Gastroesophageal sphincter (tissue), 2 donors: ENCODE measurements around the gene NKAIN2.

Experiments used
- POLR2A ChIP-seq, 2 donors: fragments of 450-650 bp; IDR thresholded peaks; one replicate each; pipeline ENCODE4 v1.6.1; 2017; ENCODE audit warnings: antibody characterized with exemption in 2 of 2, mild to moderate bottlenecking in 2 of 2, moderate library complexity in 1 of 2
- POLR2AphosphoS5 ChIP-seq: sonication (generic); formaldehyde crosslinking; IDR thresholded peaks from one replicate; pipeline ENCODE4 v1.6.1; 2017; ENCODE audit warnings: antibody characterized with exemption

DNA sequence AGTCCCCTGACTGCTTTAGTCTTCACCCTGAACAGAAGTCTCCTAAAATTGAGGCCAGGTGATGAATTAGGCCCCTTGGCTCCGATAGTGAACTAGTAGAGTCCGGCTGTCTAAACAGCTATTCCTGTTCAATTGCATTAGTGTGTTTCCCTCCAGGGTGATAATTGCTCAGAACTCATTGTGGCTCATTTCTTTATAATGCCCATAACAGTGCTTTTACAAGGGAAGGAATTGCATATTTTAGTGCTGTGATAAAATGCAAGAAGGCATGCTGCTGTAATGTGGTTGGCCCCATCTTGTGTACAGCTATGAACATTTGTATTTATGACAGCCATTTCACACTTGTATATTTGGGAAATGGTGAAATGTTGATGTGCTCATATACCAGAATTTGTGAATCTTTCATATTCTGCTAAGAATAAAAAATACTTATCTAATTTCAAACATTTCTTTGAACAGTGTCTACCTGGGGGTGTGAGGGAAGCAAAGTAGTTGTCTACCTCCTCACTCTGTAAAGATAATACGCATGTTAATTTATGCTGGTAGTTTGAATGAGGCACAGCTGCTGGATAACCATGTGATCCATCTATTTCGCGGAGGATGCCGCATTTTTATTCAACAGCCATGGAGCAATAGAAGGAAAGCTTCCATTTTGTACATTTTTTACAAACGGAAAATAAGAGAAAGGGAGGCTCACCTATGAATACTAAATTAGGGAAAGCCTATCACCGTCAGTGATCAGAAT, 451.4 kb downstream of the NKAIN2 start:
- no peak for TF ChIP-seq POLR2AphosphoS5
- no peak for TF ChIP-seq POLR2A (IDR thresholded peaks at IDR 0.05)
